Endothelial cell of umbilical vein (primary cell): Measurements from ENCODE around the gene POLR2F. TPM values are rescaled to one million over a fixed set of nuclear protein-coding genes. Genes with fewer than 3 reads are reported as not detected.

Experiments
- BruUV-seq: library from RNA; stranded (reverse); fragments of 400-500 nt; replicated peaks from 2 replicates; lab custom pipeline; 2021; lab: Mats Ljungman, UMichigan
- CTCF ChIA-PET: fragments of 300-600, 350-600 bp; sonication (Branson Sonifier 250); formaldehyde crosslinking; loops from one replicate; lab custom pipeline; 2021; ENCODE audit warnings: antibody characterized with exemption, inconsistent platforms; lab: Charles Lee
- POLR2A ChIA-PET: fragments of 300-600, 350-600 bp; sonication (Branson Sonifier 250); formaldehyde crosslinking; loops from one replicate; lab custom pipeline; 2021; ENCODE audit warnings: antibody characterized with exemption, inconsistent platforms; lab: Charles Lee
- DNase-seq: peaks from one replicate; pipeline ENCODE4 v3.0.0-alpha.2; 2011; ENCODE audit warnings: low read depth, low spot score
- FAIRE-seq: peaks from 2 replicates; lab custom pipeline; 2011; peaks lifted over from hg19 to GRCh38; lab: Jason Lieb, UNC
- H2AFZ ChIP-seq: 2 replicates; pipeline ENCODE4 v1.6.0; 2012; ENCODE audit warnings: low read depth, low read length, control low read depth, inconsistent platforms
- H3K27ac ChIP-seq: 2 replicates; pipeline ENCODE4 v1.5.1; 2011; ENCODE audit warnings: low read depth, mild to moderate bottlenecking, control low read depth, low read length, moderate library complexity; ENCODE audit not compliant: insufficient read depth
- H3K27me3 ChIP-seq, 2 experiments: 2 replicates each; pipeline versions ENCODE4 v1.6.0 to v1.6.1; 2011; ENCODE audit warnings: low read length in 2 of 2, mixed read lengths in 1 of 2; ENCODE audit not compliant: control insufficient read depth in 2 of 2, insufficient read depth in 2 of 2
- H3K36me3 ChIP-seq, 2 experiments: 2 replicates in 1 of 2; 3 replicates in 1 of 2; pipeline ENCODE4 v1.5.1; 2011; ENCODE audit warnings: low read length in 2 of 2, mild to moderate bottlenecking in 1 of 2, moderate library complexity in 1 of 2; ENCODE audit not compliant: control insufficient read depth in 2 of 2, insufficient read depth in 2 of 2; ENCODE audit errors: extremely low read depth in 1 of 2
- H3K4me1 ChIP-seq: 3 replicates; pipeline ENCODE4 v1.5.1; 2011; ENCODE audit warnings: mild to moderate bottlenecking, low read length; ENCODE audit not compliant: control insufficient read depth, insufficient read depth; ENCODE audit errors: extremely low read depth
- H3K4me2 ChIP-seq: 2 replicates; pipeline ENCODE4 v1.6.1; 2011; ENCODE audit warnings: low read length, control low read depth, mixed read lengths; ENCODE audit not compliant: insufficient read depth
- H3K4me3 ChIP-seq, 3 experiments: fragments of 200-600 bp in 1 of 3; sonication (generic), shearing (Covaris generic) in 1 of 3; replicated peaks in 1 of 3; 2 replicates each; pipeline ENCODE4 v1.5.1; 2011 to 2016; ENCODE audit warnings: control low read depth in 3 of 3, low read length in 3 of 3, mild to moderate bottlenecking in 2 of 3, inconsistent platforms in 1 of 3, low read depth in 1 of 3, moderate library complexity in 1 of 3; ENCODE audit not compliant: insufficient read depth in 1 of 3
- H3K79me2 ChIP-seq: 2 replicates; pipeline ENCODE4 v1.6.0; 2012; ENCODE audit warnings: low read length, inconsistent platforms; ENCODE audit not compliant: control insufficient read depth, insufficient read depth
- H3K9ac ChIP-seq: replicated peaks from 2 replicates; pipeline ENCODE3; 2011; ENCODE audit warnings: low read length, control low read depth; ENCODE audit not compliant: insufficient read depth; ENCODE audit errors: extremely low read depth
- H3K9me1 ChIP-seq: replicated peaks from 3 replicates; pipeline ENCODE4 v1.6.0; 2011; ENCODE audit warnings: mild to moderate bottlenecking, low read length; ENCODE audit not compliant: control insufficient read depth, insufficient read depth; ENCODE audit errors: extremely low read depth
- H3K9me3 ChIP-seq: replicated peaks from 2 replicates; pipeline ENCODE4 v1.5.1; 2012; ENCODE audit warnings: low read length, inconsistent platforms; ENCODE audit not compliant: control insufficient read depth, insufficient read depth
- H4K20me1 ChIP-seq: replicated peaks from 2 replicates; pipeline ENCODE3; 2011; ENCODE audit warnings: mild to moderate bottlenecking, low read length; ENCODE audit not compliant: control insufficient read depth, insufficient read depth; ENCODE audit errors: extremely low read depth
- CTCF ChIP-seq, 2 donors: IDR thresholded peaks; 1 replicate in 1 of 2; 2 replicates in 1 of 2; pipeline ENCODE4 v1.5.1; 2011; ENCODE audit warnings: low read length in 2 of 2, mild to moderate bottlenecking in 2 of 2, moderate library complexity in 2 of 2, control low read depth in 1 of 2, inconsistent platforms in 1 of 2, low read depth in 1 of 2; ENCODE audit not compliant: insufficient read depth in 1 of 2; ENCODE audit errors: extremely low read depth in 1 of 2
- EZH2 ChIP-seq: IDR thresholded peaks from 2 replicates; pipeline ENCODE4 v1.6.1; 2012; ENCODE audit warnings: borderline replicate concordance, low read depth, mild to moderate bottlenecking, moderate library complexity, low read length, inconsistent platforms; ENCODE audit not compliant: severe bottlenecking
- FOS ChIP-seq: IDR thresholded peaks from 2 replicates; pipeline ENCODE4 v1.6.1; 2011; ENCODE audit warnings: mild to moderate bottlenecking, low read length, moderate library complexity, borderline replicate concordance; ENCODE audit not compliant: insufficient read depth
- GATA2 ChIP-seq: IDR thresholded peaks from 2 replicates; pipeline ENCODE4 v1.7.0; 2011; ENCODE audit warnings: low read depth, mild to moderate bottlenecking, moderate library complexity, mixed read lengths, low read length; ENCODE audit not compliant: insufficient read length, insufficient read depth
- JUN ChIP-seq: IDR thresholded peaks from 2 replicates; pipeline ENCODE4 v1.6.1; 2011; ENCODE audit warnings: borderline replicate concordance, low read depth; ENCODE audit not compliant: insufficient read length, insufficient read depth
- MAX ChIP-seq: IDR thresholded peaks from 2 replicates; pipeline ENCODE4 v1.6.1; 2011; ENCODE audit not compliant: insufficient read depth, insufficient read length
- MYC ChIP-seq: IDR thresholded peaks from one replicate; pipeline ENCODE4 v1.6.1; 2011; ENCODE audit warnings: mild to moderate bottlenecking, low read depth, low read length
- POLR2A ChIP-seq: IDR thresholded peaks from 2 replicates; pipeline ENCODE4 v1.6.1; 2012; ENCODE audit warnings: low read depth, mild to moderate bottlenecking, control low read depth, low read length
- POLR2AphosphoS5 ChIP-seq: IDR thresholded peaks from 2 replicates; pipeline ENCODE4 v1.6.1; 2012; ENCODE audit warnings: low read depth, mild to moderate bottlenecking, control low read depth, low read length, moderate library complexity; ENCODE audit not compliant: insufficient read depth
- dilution Hi-C: fragments of 300-500 bp; cut with MboI; formaldehyde crosslinking; loops from one replicate; pipeline ENCODE4 v1.15.0; 2019; ENCODE audit warnings: low sequenced_read_pairs; ENCODE audit not compliant: extremely low pct_ligation_motif_present
- intact Hi-C: fragments of 100-400 bp; cut with micrococcal nuclease; formaldehyde crosslinking; loops from one replicate; pipeline ENCODE4 v1.10.0; 2022
- polyA plus RNA-seq, 4 experiments: library from polyadenylated mRNA; depleted of rRNA in 3 of 4; stranded (reverse) in 3 of 4; unstranded in 1 of 4; fragments of >200 nt; gene quantifications; 2 replicates each; pipeline versions ENCODE4 v1.2.1 to v1.2.3, GENCODE V29; 2011 to 2012; ENCODE audit warnings: missing spikeins in 1 of 4
- total RNA-seq: library from RNA; stranded (reverse); gene quantifications from 2 replicates; pipeline ENCODE4 v1.2.3, GENCODE V29; 2021

The POLR2F gene
- total and polyA plus RNA-seq, 2 donors (not counting 3 experiments of a cell fraction or from before 2014, with no cell fraction given): 106 to 112 TPM

- dilution Hi-C loops (no loop called here), intact Hi-C loops (no loop called here)
- TF ChIP-seq POLR2A (no peak), MAX (no peak), CTCF (IDR thresholded peaks at IDR 0.05; ENCODE audit: extremely low read depth in 1 of 2, insufficient read depth in 1 of 2, low read depth in 1 of 2, low read length in 2 of 2) (no peak), GATA2 (no peak), EZH2 (no peak), FOS (no peak), POLR2AphosphoS5 (no peak), JUN (no peak), MYC (no peak)
- Histone ChIP-seq H4K20me1 (no peaks in the 10 kb centered on the region), H2AFZ (no peak overlapping the region), H3K4me2 (no peak overlapping the region), H3K79me2 (no peaks in the 10 kb centered on the region), H3K27ac (no peak overlapping the region), H3K4me3 (no peak overlapping the region), H3K9me3 (no peaks in the 10 kb centered on the region), H3K4me1 (no peaks in the 10 kb centered on the region), H3K9ac (no peak overlapping the region), H3K27me3 (no peaks in the 10 kb centered on the region), H3K36me3 (no peaks in the 10 kb centered on the region), H3K9me1 (no peaks in the 10 kb centered on the region)
- ChIA-PET POLR2A (no interaction called here), CTCF (no interaction called here)
- DNase-seq: no peak
- FAIRE-seq: no peak
- BruUV-seq: no TSS peak
Measured at GRCh38 chr22:37985751-37986281, 32.3 kb downstream of the POLR2F start.
